RWPE1 (cell line): ENCODE data around the gene PSMF1.

Source experiments
- CTCF ChIA-PET: fragments of 350-600 bp; sonication (Branson Sonifier 250); formaldehyde crosslinking; extraction: SDS; loops from one replicate; lab custom pipeline; 2021; lab: Yijun Ruan, JAX
- POLR2A ChIA-PET: fragments of 400-600 bp; formaldehyde crosslinking; extraction: SDS; loops from one replicate; lab custom pipeline; 2020; ENCODE audit warnings: antibody characterized with exemption; ENCODE audit not compliant: low non-redundant PET; lab: Yijun Ruan, JAX
- DNase-seq: peaks from one replicate; pipeline ENCODE4 v3.0.0; 2012; ENCODE audit warnings: low spot score
- H3K27ac ChIP-seq: fragments of 450-650 bp; 2 replicates; pipeline ENCODE4 v1.5.1; 2017
- CTCF ChIP-seq: fragments of 450-650 bp; conservative IDR thresholded peaks from 2 replicates; pipeline ENCODE4 v1.5.1; 2017; ENCODE audit warnings: low read depth, mild to moderate bottlenecking

PSMF1 gene

GRCh38 chr20:1164871-1165270 is 46.5 kb downstream of the PSMF1 start:
- TF ChIP-seq CTCF, result no peak
- ChIA-PET POLR2A (no interaction called here), CTCF (no interaction called here)
- no peak overlapping the region for H3K27ac ChIP-seq
- no peak for DNase-seq

GRCh38 chr20:1165521-1165920 is 47.1 kb downstream of the PSMF1 start:
- ChIA-PET POLR2A (no interaction called here), CTCF (no interaction called here)
- H3K27ac ChIP-seq, result no peak overlapping the region
- no peak for DNase-seq
- TF ChIP-seq CTCF, result no peak

GRCh38 chr20:1165941-1166340 is 47.5 kb downstream of the PSMF1 start:
- DNase-seq, result no peak
- TF ChIP-seq CTCF, result no peak
- CTCF ChIA-PET, result no interaction called here
- H3K27ac ChIP-seq, result no peak overlapping the region
- POLR2A ChIA-PET, result no interaction called here

GRCh38 chr20:1166948-1167720 is 48.7 kb downstream of the PSMF1 start:
- ChIA-PET POLR2A (no interaction called here), CTCF (interaction anchor here (0.7 kb wide), 1 partner anchor 701 kb away, joined by 3 read pairs; no protein-coding TSS in a partner anchor)
- DNase-seq, result no peak
- no peak for TF ChIP-seq CTCF
- no peak overlapping the region for H3K27ac ChIP-seq

- no peak overlapping the region for H3K27ac ChIP-seq
- no peak for DNase-seq
- TF ChIP-seq CTCF, result no peak
- POLR2A ChIA-PET, result no interaction called here
- CTCF ChIA-PET, result no interaction called here
Observed at GRCh38 chr20:1169224-1169623, 50.8 kb downstream of the PSMF1 start.

- ChIA-PET CTCF (interaction anchor here (0.6 kb wide), 1 partner anchor 74 kb away, joined by 3 read pairs; no protein-coding TSS in a partner anchor), POLR2A (interaction anchor here (0.6 kb wide), 1 partner anchor 7 kb away, joined by 3 read pairs; no protein-coding TSS in a partner anchor)
- no peak for TF ChIP-seq CTCF
- no peak overlapping the region for H3K27ac ChIP-seq
- DNase-seq, result peak; percentile 49
Observed at GRCh38 chr20:1171461-1172093, 53.2 kb downstream of the PSMF1 start.
